ENCODE results near the gene RAB38.

DNA sequence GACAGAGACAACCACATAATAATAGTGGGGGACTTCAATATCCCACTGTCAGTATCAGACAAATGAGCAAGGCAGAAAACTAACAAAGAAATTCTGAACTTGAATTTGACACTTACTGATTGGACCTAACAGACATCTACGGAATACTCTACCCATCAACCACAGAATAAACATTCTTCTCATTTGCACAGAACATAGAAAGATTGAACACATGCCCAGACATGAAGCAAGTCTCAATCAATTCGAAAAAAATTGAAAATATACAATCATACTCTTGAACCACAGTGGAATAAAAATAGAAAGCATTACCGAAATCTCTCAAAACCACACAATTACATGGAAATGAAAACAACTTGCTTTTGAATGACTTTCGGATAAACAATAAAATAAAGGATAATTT, 17.9 kb downstream of the RAB38 start:
- TF ChIP-seq POLR2A (IDR thresholded peaks at IDR 0.05), result no peak
- no peak for TF ChIP-seq CTCF (IDR thresholded peaks at IDR 0.05)

Data from vagina (tissue), 2 donors.